HEK293T (cell line): ENCODE results near the gene MARVELD1.

ENCODE experiments used
- ARNT ChIP-seq: fragments of 450-650 bp; IDR thresholded peaks from 2 replicates; pipeline ENCODE4 v1.6.1; 2017; ENCODE audit warnings: mild to moderate bottlenecking
- FOXA1 ChIP-seq: fragments of 450-650 bp; IDR thresholded peaks from 2 replicates; pipeline ENCODE4 v1.6.1; 2016; ENCODE audit warnings: mild to moderate bottlenecking
- FOXK2 ChIP-seq: fragments of 450-650 bp; IDR thresholded peaks from 2 replicates; pipeline ENCODE4 v1.6.1; 2016; ENCODE audit warnings: mild to moderate bottlenecking
- FOXM1 ChIP-seq: fragments of 450-650 bp; IDR thresholded peaks from 2 replicates; pipeline ENCODE4 v1.6.1; 2017; ENCODE audit warnings: mild to moderate bottlenecking, borderline replicate concordance
- HDGF ChIP-seq: fragments of 450-650 bp; IDR thresholded peaks from 2 replicates; pipeline ENCODE4 v1.6.1; 2017; ENCODE audit warnings: antibody characterized with exemption, borderline replicate concordance
- ZNF384 ChIP-seq: fragments of 450-650 bp; IDR thresholded peaks from 2 replicates; pipeline ENCODE4 v1.6.1; 2016

DNA sequence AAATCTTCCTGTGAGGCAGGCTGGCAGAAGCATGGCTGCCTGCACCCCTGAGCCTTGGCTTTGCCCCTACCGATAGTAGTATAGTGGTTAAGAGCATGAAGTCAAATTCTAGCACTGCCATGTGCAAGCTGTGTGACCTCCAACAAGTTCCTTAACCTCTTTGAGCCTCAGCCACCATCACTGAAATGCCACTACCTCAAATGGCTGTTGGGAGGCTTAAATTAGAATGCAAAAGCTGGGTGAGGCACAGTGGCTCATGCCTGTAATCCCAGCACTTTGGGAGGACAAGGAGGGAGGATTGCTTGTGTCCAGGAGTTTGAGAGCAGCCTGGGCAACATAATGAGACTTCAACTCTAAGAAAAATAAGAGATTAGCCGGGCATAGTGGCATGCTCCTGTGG is 49.9 kb downstream of the MARVELD1 start:
- no peak for TF ChIP-seq FOXK2
- TF ChIP-seq FOXM1: no peak
- TF ChIP-seq ZNF384: no peak
- no peak for TF ChIP-seq ARNT
- no peak for TF ChIP-seq HDGF
- TF ChIP-seq FOXA1: no peak
